Pancreas (tissue), 10 donors: Measurements from ENCODE around the gene SMAD4. TPM values are rescaled to one million over a fixed set of nuclear protein-coding genes. Genes with fewer than 3 reads are reported as not detected.

Experiments used
- ATAC-seq, 4 donors: fragments of 200-7000 bp; cut with Tn5 transposase; one replicate each; pipeline versions ENCODE4 v1.8.0 to v1.9.1; 2020; ENCODE audit warnings: mild to moderate bottlenecking in 4 of 4, moderate library complexity in 4 of 4
- DNase-seq, 6 donors: peaks; one replicate each; pipeline ENCODE4 v3.0.0-alpha.2; 2020
- FAIRE-seq: peaks from 2 replicates; lab custom pipeline; 2012; peaks lifted over from hg19 to GRCh38; lab: Jason Lieb, UNC
- H3K27ac ChIP-seq, 4 donors: fragments of 200-600 bp; sonication (generic); 1 replicate in 3 of 4; 2 replicates in 1 of 4; pipeline versions ENCODE4 v1.5.0 to v1.8.0; 2020
- H3K27me3 ChIP-seq, 4 donors: fragments of 200-600 bp; one replicate each; pipeline ENCODE4 v1.8.0; 2021
- H3K36me3 ChIP-seq, 3 donors: fragments of 200-600 bp; sonication (generic) in 1 of 3; one replicate each; pipeline versions ENCODE4 v1.5.0 to v1.8.0; 2020 to 2021
- H3K4me1 ChIP-seq, 3 donors: fragments of 200-600 bp; one replicate each; pipeline ENCODE4 v1.8.0; 2021
- H3K4me3 ChIP-seq, 4 donors: fragments of 200-600 bp; sonication (generic) in 2 of 4; one replicate each; pipeline versions ENCODE4 v1.5.0 to v1.8.0; 2020 to 2021
- H3K9me3 ChIP-seq, 4 donors: fragments of 200-600 bp; one replicate each; pipeline ENCODE4 v1.8.0; 2021
- WGBS, 2 donors: extraction: QIAGEN DNeasy Blood & Tissue Kit; methylation state at CpG; one replicate each; pipeline ENCODE4 v1.1.7; 2013; 5-methylcytosine and 5-hydroxymethylcytosine counted together
- intact Hi-C, 3 donors: fragments of 100-400 bp; cut with DNase I; formaldehyde crosslinking; loops; one replicate each; pipeline versions ENCODE4 v1.11.1 to v1.14.2; 2022
- polyA plus RNA-seq, 2 donors: library from polyadenylated mRNA; stranded (reverse); fragments of 200-250 nt; gene quantifications; one replicate each; pipeline ENCODE4 v1.2.3, GENCODE V29; 2013
- total RNA-seq, 6 donors: library from RNA; stranded (reverse); fragmentation: NEBNext Ultra II Directional in 4 of 6; extraction: Animal tissue kit (Norgen Biotek cat#: 25700) in 4 of 6; gene quantifications; one replicate each; pipeline versions ENCODE4 v1.2.1 to v1.2.4, GENCODE V29; 2021 to 2023
- TF ChIP-seq, protein P1 (sequence below), 4 donors: fragments of 200-600 bp; sonication (generic) in 3 of 4; IDR thresholded peaks; one replicate each; pipeline versions ENCODE4 v1.5.0 to v1.8.0; 2021; ENCODE audit warnings: antibody characterized with exemption in 4 of 4
- donor health status: healthy with polysubstance abuse.
- donor health status: DM: no; HTN: no; CAD: no; lungs with moderate emphysema.
- donor health status: DM: no; HTN: no; CAD: no.
- donor health status: control.
- donor health status: control.
- donor health status: Bipolar disorder and iron deficiency.
- donor health status: DM: yes; HTN: yes; CAD: no.
- donor health status: DM: no; HTN: no; CAD: no.
- donor health status: DM: no; HTN: no; CAD: no.
- donor health status: DM: yes; HTN: yes; CAD: no.

SMAD4 gene
- total and polyA plus RNA-seq, 8 donors, result 8.6 to 77.6 (median 44.0) TPM

DNA sequence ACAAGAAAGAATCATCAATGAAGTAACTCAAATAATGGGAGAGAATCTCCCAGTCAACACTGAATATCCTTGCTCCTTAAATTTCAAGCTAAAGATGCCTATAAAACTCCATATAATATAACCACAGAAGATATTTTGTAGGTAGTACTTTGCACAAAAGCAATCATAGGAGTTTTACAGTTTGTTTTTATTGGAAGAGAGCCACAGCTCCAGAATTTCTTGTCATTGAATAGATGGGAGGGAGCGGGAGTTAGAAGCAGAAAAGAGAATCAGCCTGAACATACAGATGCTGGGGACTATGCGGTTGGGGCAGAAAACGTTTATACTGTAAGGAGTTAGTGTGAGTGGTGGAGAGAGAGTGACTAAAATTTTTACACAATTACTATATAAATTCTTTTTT, 18.3 kb upstream of the SMAD4 start:
- DNase-seq (no peak), FAIRE-seq (no peak), ATAC-seq (no peak)
- Histone ChIP-seq H3K36me3 (no peaks in the 10 kb centered on the region), H3K4me3 (no peak overlapping the region), H3K27me3 (no peaks in the 10 kb centered on the region), H3K4me1 (no peaks in the 10 kb centered on the region), H3K9me3 (no peaks in the 10 kb centered on the region), H3K27ac (no peak overlapping the region)
- WGBS, 2 donors, result 71 to 78% methylated on average over 3 of the region's 3 CpGs
- intact Hi-C loops, result no loop called here
- TF ChIP-seq, protein P1, sequence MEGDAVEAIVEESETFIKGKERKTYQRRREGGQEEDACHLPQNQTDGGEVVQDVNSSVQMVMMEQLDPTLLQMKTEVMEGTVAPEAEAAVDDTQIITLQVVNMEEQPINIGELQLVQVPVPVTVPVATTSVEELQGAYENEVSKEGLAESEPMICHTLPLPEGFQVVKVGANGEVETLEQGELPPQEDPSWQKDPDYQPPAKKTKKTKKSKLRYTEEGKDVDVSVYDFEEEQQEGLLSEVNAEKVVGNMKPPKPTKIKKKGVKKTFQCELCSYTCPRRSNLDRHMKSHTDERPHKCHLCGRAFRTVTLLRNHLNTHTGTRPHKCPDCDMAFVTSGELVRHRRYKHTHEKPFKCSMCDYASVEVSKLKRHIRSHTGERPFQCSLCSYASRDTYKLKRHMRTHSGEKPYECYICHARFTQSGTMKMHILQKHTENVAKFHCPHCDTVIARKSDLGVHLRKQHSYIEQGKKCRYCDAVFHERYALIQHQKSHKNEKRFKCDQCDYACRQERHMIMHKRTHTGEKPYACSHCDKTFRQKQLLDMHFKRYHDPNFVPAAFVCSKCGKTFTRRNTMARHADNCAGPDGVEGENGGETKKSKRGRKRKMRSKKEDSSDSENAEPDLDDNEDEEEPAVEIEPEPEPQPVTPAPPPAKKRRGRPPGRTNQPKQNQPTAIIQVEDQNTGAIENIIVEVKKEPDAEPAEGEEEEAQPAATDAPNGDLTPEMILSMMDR (IDR thresholded peaks at IDR 0.05), result no peak

GRCh38 chr18:51012441-51012840, 17.6 kb upstream of the SMAD4 start:
- FAIRE-seq (no peak), ATAC-seq (no peak), DNase-seq (no peak)
- no peaks in the 10 kb centered on the region for H3K9me3 ChIP-seq
- no peaks in the 10 kb centered on the region for H3K36me3 ChIP-seq
- H3K27ac ChIP-seq, result no peak overlapping the region
- WGBS, 2 donors, result 87 to 96% methylated on average over 3 of the region's 3 CpGs
- H3K27me3 ChIP-seq, result no peaks in the 10 kb centered on the region
- no peaks in the 10 kb centered on the region for H3K4me1 ChIP-seq
- intact Hi-C loops, result no loop called here
- TF ChIP-seq, protein P1 (IDR thresholded peaks at IDR 0.05), result no peak
- H3K4me3 ChIP-seq, result no peak overlapping the region

GRCh38 chr18:51013259-51013658, 16.8 kb upstream of the SMAD4 start:
- Histone ChIP-seq H3K27ac (no peak overlapping the region), H3K4me1 (no peaks in the 10 kb centered on the region), H3K27me3 (no peaks in the 10 kb centered on the region), H3K4me3 (no peak overlapping the region), H3K36me3 (no peaks in the 10 kb centered on the region), H3K9me3 (no peaks in the 10 kb centered on the region)
- TF ChIP-seq, protein P1 (IDR thresholded peaks at IDR 0.05), result no peak
- ATAC-seq (no peak), DNase-seq (no peak), FAIRE-seq (no peak)
- 90 to 95% methylated on average over 3 of the region's 3 CpGs for WGBS, 2 donors
- intact Hi-C loops, result no loop called here

DNA sequence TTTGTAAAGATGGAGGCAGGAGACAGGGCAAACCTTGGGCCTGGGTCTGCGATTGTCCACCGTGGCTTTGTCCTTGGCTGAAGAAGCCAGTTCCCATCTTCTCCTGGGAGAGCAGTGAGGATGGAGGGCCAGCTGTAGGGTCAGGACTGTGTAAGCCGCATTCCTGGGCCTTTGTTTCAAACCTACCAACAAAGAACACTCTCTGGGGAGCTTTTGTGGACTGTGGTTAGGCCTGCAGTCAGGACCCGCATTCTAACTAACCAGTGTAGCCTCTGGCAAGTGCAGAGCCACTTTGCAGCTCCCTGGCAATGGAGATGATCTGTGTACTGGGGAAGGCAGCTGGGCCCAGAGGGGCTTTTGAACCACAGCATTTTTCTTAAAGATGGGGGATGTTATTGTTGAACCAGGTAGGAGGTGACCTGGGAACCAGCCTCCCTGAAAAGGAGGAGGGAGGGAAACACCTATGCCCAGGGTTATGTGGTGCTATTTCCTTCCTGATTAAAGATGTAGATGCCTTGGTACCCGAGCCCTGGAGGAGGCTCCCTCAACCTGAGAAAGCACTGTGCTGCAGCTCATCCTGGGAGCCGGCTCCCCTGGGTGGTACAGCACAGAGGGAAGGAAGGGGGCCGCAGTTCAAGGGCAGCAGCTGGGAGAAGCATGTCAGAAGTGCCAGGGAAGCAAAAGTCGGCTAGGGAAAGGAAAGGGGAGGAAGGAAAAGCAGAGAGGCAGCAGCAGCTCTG, 12.7 kb upstream of the SMAD4 start:
- DNase-seq, result no peak
- no peaks in the 10 kb centered on the region for H3K9me3 ChIP-seq
- no peak for ATAC-seq
- intact Hi-C loops, result no loop called here
- no peaks in the 10 kb centered on the region for H3K27me3 ChIP-seq
- WGBS, 2 donors, result 79 to 81% methylated on average over 8 of the region's 8 CpGs
- H3K27ac ChIP-seq, result no peak overlapping the region
- TF ChIP-seq, protein P1 (IDR thresholded peaks at IDR 0.05), result no peak
- no peak overlapping the region for H3K4me3 ChIP-seq
- H3K4me1 ChIP-seq, result no peaks in the 10 kb centered on the region
- no peaks in the 10 kb centered on the region for H3K36me3 ChIP-seq
- FAIRE-seq, result no peak

DNA sequence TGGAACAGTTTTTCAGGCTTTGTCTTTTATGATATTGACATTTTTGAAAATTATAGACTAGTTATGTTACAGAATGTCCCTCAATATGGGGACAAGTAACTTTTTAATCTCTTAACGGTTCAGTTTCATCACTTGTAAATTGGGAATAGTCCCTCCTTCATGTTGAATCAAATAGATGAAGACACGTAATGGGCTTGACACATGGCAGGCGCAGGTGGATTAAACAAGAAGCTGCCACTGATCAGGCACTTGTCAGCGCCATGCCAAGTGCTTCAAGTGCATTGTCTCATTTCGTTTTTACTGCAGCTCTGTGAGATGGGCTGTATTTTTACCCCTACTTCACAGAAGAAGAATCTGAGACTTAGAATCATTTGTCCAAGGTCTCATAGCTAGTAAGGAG, 9.5 kb upstream of the SMAD4 start:
- Histone ChIP-seq H3K4me3 (no peak overlapping the region), H3K9me3 (no peaks in the 10 kb centered on the region), H3K4me1 (no peaks in the 10 kb centered on the region), H3K27ac (no peak overlapping the region), H3K27me3 (no peaks in the 10 kb centered on the region), H3K36me3 (no peaks in the 10 kb centered on the region)
- WGBS, 2 donors, result 80 to 82% methylated on average over 5 of the region's 5 CpGs
- intact Hi-C loops, result no loop called here
- DNase-seq, result no peak
- no peak for ATAC-seq
- FAIRE-seq, result no peak
- TF ChIP-seq, protein P1 (IDR thresholded peaks at IDR 0.05), result no peak
